HS-5 (cell line): ENCODE measurements around the gene GAS6.
A peak's percentile ranks its signal among the peaks of the same experiment; 100 is the strongest.
"Not testable (repeated sequence)": the region's sequence is repeated elsewhere in the genome, so short reads cannot be mapped to it uniquely, and the experiment has no call there.

ENCODE experiments used
- DNase-seq: peaks from one replicate; pipeline ENCODE4 v3.0.0-alpha.2; 2012; ENCODE audit warnings: low read depth

GAS6 gene

GRCh38 chr13:113789931-113790330 is 73.9 kb downstream of the GAS6 start:
- not testable (repeated sequence) for DNase-seq

- DNase-seq: no peak
Observed at GRCh38 chr13:113789167-113789566, 74.7 kb downstream of the GAS6 start.

DNA sequence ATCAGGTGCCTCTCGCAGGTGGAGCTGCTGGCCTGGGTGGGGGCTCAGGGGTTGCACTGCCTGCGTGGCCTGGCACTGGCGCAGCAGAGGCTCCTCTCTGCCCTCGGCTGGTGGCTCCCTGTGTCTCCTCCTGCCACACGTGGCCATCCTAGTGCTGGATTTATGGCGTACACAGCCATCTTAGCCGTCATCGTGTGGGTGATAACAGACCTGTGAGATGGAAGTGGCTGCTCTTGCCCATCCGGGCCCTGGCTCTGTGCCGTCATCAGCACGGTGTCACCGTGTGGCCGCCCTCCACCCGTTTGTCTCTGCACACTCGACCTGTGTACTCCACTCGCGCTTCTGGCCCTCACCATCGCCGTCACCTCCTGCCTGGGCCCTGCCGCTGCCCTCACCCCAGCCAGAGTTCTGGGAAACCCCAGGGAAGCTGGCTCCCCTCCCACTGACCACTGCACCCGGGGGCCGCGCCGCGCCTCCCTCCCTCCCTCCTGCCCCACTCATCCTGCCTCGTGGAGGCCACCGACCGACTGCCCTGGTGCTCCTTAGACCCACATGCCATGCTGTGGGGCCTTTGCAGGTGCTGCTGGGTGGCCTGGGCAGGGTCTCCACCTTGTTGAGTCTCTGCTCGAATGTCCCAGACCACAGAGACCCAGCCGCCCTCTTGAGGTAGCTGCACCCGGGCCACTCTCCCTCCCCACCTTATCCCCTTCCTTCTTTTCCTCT is 75.3 kb downstream of the GAS6 start:
- DNase-seq: no peak

- no peak for DNase-seq
Observed at GRCh38 chr13:113787694-113788093, 76.2 kb downstream of the GAS6 start.

DNA sequence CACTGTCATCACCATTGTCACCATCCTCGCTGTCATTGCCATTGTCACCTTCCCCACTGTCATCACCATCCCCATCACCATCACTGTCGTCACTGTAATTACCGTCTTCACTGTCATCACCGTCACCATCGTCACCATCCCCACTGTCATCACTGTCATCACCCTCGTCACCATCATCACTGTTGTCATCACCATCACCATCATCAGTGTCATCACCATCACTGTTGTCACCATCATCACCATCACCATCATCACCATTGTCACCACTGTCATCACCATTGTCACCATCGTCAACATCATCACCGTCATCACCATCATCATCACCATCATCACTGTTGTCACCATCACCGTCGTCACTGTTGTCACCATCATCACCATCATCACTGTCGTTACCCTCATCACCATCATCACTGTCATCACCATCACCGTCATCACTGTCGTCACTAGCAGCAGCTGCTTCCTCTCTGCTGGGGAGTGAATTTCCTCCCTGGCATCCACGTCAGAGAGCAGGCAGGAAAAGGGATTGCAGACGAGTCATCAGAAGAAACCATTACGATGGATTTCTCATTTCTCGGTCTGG is 77.5 kb downstream of the GAS6 start:
- DNase-seq: no peak

- peak; percentile 86 for DNase-seq
Observed at GRCh38 chr13:113785051-113786010, 78.5 kb downstream of the GAS6 start.

- no peak for DNase-seq
Observed at GRCh38 chr13:113784645-113785024, 79.2 kb downstream of the GAS6 start.

DNA sequence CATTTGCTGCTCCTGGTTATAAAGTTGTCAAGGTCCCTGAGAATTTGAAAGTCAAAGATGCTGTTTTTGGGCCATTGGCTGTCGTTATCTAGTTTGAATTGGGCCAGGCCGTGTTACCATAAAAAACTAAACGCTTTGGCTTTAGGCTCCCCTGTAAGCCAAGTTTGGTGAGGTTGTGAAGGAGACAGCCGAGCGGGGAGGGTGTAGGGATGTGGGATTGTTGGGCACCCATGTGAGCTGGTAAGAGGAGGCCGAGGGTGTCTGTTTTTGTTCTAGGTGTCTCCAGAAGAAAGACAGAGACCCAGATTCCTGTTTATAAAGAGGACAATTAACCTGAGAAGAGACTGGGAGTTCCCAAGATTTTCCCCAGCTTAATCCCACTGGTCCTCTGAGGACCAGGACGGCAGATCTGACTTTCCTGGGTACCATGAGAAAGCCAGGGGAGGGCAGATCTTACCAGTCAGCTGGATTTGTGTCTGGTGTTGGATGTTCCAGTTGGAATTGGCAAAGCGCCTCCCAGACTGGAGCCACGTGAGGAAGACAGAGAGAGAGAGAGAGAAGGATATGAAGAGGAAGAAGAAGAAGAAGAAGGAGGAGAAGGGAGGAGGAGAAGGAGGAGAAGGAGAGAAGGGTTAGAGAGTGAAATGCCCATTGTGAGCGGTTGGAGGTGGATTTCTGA is 79.8 kb downstream of the GAS6 start:
- no peak for DNase-seq

DNA sequence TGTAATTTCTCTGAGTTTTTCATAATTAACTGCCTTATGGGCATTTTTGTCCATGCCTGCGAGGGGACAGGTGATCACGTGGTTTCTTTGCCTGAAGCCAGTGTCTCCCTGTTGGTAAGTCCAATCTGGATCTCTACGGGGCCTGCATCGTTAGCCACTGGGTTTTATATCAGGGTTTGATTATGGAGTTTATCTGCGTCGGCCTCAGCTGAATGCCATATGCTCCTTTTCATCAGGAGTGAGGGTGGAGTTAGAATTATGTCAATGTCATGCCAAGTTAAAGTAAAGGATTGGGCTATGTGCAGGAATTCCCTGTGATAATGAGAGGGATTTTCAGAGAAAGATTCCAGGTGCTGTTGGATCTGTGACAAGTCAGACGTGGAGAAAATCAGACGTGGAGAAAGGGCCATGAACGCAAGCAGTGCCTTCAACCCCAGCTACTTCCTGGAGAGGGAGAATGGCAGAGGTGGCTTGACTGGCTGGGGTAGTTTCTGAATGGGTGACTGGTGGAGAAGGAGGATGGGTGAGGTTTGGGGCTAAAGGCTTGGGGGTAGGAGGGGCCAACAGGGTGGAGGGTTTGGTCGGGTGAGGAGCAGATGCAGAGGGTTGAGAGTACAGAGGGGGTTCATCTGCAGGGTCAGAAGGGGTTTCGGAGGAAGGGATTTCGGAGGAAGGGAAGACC is 80.5 kb downstream of the GAS6 start:
- no peak for DNase-seq

DNA sequence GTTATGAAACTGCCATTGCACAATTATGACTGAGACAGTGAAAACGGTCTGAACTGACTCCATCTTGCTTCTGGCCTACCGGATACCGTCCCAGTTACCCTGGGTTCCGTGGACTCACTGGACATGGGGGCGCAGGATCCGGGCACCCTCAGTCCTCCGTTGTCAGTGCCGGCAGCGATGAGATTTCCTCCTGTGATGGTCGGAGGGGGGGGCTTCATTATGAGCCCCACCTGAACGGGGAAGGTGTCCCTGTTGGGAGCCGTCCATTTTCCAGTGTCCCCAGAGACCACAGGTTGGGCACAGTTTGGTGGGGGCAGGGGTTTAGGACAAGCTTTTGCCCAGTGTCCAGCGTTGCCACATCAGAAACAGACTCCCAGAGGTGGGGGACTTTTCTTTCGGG is 81.4 kb downstream of the GAS6 start:
- no peak for DNase-seq

- DNase-seq: no peak
Observed at GRCh38 chr13:113781571-113781970, 82.3 kb downstream of the GAS6 start.

GRCh38 chr13:113777311-113778260 is 86.3 kb downstream of the GAS6 start:
- no peak for DNase-seq

- no peak for DNase-seq
Observed at GRCh38 chr13:113776231-113777125, 87.4 kb downstream of the GAS6 start.

DNA sequence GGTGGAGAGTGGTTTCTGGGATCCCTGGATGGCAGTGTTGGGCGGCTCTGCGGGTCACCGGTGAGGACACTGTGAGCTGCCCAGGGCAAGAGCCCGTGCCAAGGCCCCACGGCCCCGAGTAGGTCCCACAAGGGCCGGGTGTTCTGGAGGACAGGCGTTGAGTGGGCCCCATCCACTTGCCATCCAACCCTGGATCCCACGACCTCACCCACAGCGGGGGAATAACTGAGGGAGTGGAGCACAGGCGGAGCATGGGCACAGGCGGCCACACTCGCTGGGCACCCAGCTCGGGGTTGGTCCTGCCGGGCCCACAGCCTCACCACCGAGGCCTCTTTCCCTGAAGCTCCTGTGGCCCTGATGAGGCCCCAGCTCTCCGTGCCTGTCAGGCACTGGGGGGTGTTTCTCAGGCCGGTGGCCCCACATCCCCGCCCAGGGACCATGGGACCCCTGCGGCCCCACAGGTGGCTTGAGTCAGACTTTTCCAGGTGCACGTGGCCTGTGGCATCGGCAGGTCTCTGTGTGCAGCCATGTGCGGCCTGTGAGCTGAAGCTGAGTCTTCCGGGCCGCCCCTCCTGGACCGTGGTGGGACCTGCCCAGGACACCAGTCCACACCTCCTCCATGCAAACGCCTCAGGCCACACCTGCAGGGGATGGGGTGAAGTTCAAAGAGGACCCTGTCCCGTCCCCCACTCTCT is 88.3 kb downstream of the GAS6 start:
- DNase-seq: no peak

- no peak for DNase-seq
Observed at GRCh38 chr13:113774177-113775107, 89.4 kb downstream of the GAS6 start.

GRCh38 chr13:113771709-113772331 is 92.1 kb downstream of the GAS6 start:
- DNase-seq: no peak

DNA sequence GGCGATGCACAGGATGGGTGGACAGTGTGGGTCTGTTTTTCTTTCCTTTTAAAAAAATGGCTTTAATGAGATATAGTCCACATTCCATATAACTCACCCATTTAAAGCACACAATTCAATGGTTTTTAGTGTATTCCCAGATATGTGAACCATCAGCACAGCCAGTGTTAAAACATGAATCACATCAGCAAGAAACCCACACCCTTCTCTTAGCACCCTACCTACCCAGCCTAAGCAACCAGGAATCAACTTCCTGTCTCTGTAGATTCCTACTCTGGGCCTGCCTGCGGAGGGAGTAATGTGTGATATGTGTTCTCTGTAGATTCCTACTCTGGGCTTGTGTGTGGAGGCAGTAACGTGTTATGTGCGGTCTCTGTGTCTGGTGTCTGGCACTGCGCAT is 92.9 kb downstream of the GAS6 start:
- DNase-seq: no peak
